ENCODE results near the gene MSH3.

- no peak for TF ChIP-seq POLR2A (IDR thresholded peaks at IDR 0.05; ENCODE audit: low read depth, low read length)
- no peak for TF ChIP-seq POLR2AphosphoS5 (IDR thresholded peaks at IDR 0.05; ENCODE audit: low read depth, low read length)
Measured at GRCh38 chr5:80764786-80765185, 110.3 kb downstream of the MSH3 start.
